Stimulated activated CD4-positive, alpha-beta T cell treated with anti-CD3 and anti-CD28 coated beads, Interleukin-4, amount 100 ng/mL, for 4 hours (primary cell): ENCODE data around the gene SCGB1C2.

Source experiments
- DNase-seq, 2 experiments: peaks; one replicate each; pipeline ENCODE4 v3.0.0-alpha.2; 2020

The SCGB1C2 gene

GRCh38 chr17:173166-173911 lies 36.0 kb downstream of the SCGB1C2 start:
- DNase-seq: no peak

GRCh38 chr17:177155-177554 lies 39.8 kb downstream of the SCGB1C2 start:
- no peak for DNase-seq

- DNase-seq: no peak
Measured at GRCh38 chr17:177762-178161, 40.4 kb downstream of the SCGB1C2 start.

GRCh38 chr17:178292-179065 lies 41.1 kb downstream of the SCGB1C2 start:
- DNase-seq: no peak

GRCh38 chr17:179066-179432 lies 41.7 kb downstream of the SCGB1C2 start:
- no peak for DNase-seq

GRCh38 chr17:179781-180380 lies 42.5 kb downstream of the SCGB1C2 start:
- no peak for DNase-seq

GRCh38 chr17:180381-181244 lies 43.2 kb downstream of the SCGB1C2 start:
- DNase-seq: no peak

GRCh38 chr17:181245-182049 lies 44.1 kb downstream of the SCGB1C2 start, which contains the start of gene DOC2B:
TSS of gene DOC2B (minus strand) at chr17:181650. CDS start at chr17:181479, 171 bp downstream.
- peak; percentile 9 to 32 for DNase-seq

GRCh38 chr17:182050-182751 lies 44.8 kb downstream of the SCGB1C2 start:
- DNase-seq: no peak

GRCh38 chr17:183021-183420 lies 45.7 kb downstream of the SCGB1C2 start:
- no peak for DNase-seq

- peak in 1 of 2 experiments; percentile 5 for DNase-seq
Measured at GRCh38 chr17:185445-186138, 48.2 kb downstream of the SCGB1C2 start.

GRCh38 chr17:187130-187529 lies 49.8 kb downstream of the SCGB1C2 start:
- no peak for DNase-seq
